ENCODE results near the gene KRT72.

Gene KRT72

DNA sequence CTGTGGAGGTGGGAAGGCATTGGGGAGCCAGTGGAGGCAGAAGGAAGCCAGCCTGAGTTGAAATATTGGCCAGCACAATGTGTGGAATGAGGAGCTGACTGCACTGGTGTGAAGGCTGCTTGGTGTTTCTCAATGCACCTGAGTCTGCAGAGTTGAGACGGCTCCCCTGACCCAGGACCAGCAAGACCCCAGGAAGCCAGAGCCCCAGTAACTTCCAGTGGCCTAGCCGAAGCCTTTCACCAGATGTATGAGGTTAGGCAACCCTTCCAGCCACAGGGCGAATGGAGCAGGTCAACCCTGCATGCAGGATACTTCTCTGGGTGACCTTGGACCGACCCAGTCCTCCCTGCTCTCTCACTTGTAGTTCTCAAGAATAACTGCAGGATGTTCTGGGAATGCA is 30.0 kb upstream of the KRT72 start:
- ChIA-PET POLR2A (no interaction called here), CTCF (no interaction called here)
- no peak for TF ChIP-seq CTCF (IDR thresholded peaks at IDR 0.05; ENCODE audit: control extremely low read depth, extremely low read depth, low read depth, missing control alignments)
- DNase-seq (ENCODE audit: extremely low spot score): no peak

DNA sequence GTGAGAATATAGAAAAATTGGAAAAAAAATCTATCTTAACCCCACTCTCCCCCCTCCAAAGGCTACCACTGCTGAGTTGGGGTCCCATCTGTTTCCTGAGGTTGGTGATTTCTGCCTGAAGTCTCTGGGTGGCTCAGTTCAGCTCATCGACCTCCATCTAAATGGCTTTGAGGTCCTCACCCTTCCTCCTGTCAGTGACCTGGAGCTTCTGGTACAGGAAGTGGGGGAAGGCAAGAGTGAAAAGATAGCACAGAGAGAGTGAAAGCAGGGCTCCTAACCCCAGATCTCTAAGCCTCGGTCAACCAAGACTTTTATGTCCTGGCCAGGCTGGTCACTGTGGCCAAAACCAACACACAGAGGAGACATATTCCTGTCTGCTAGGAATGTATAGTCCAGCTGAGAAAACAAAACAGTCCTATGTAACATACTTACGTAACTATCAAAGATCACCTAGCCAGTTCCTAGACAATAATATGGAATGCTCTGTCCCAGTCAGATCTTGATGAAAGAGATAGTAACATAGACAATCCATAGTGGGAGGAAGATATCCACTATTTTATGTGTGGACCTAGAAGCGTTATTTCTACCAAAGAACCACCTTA is 29.4 kb upstream of the KRT72 start:
- TF ChIP-seq CTCF (IDR thresholded peaks at IDR 0.05; ENCODE audit: control extremely low read depth, extremely low read depth, low read depth, missing control alignments): no peak
- ChIA-PET POLR2A (no interaction called here), CTCF (no interaction called here)
- DNase-seq (ENCODE audit: extremely low spot score): no peak

- ChIA-PET POLR2A (no interaction called here), CTCF (no interaction called here)
- no peak for TF ChIP-seq CTCF (IDR thresholded peaks at IDR 0.05; ENCODE audit: control extremely low read depth, extremely low read depth, low read depth, missing control alignments)
- DNase-seq (ENCODE audit: extremely low spot score): no peak
Observed at GRCh38 chr12:52630008-52630500, 28.8 kb upstream of the KRT72 start.

DNA sequence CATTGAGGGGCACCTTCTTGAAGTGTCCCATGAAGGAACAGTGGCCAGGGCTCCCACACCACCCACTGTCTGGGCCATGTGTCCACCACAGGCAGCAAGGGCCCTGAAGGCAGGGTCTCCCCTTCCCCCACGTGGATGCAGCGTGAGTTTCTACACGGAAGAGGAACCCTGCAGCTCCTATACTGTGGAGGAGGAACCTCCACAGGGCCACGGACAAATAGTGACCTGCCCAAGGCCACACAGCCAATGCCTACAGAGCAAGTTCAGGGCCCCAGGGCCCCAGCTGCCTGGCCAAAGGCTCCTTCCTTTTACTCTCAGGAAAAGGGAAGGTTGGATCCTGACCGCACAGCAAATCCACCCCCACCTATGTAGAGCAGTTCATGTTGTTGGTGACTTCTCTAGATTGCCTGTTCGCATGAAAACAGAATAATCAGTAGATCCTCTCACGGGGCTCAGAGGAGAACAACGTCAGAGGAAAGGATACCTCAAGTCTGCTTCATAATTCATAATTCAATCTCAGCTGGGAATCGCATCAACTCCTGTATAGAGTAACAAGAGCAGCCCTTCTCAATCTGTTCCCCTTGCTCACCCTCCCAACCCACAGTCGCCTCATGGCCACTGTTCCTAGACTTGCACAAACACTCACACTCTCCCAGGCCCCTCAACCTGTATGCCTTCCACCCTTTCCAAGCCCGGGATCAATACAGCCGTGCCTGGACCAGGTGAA is 28.2 kb upstream of the KRT72 start:
- ChIA-PET POLR2A (no interaction called here), CTCF (no interaction called here)
- TF ChIP-seq CTCF (IDR thresholded peaks at IDR 0.05; ENCODE audit: control extremely low read depth, extremely low read depth, low read depth, missing control alignments): no peak
- no peak for DNase-seq (ENCODE audit: extremely low spot score)

DNA sequence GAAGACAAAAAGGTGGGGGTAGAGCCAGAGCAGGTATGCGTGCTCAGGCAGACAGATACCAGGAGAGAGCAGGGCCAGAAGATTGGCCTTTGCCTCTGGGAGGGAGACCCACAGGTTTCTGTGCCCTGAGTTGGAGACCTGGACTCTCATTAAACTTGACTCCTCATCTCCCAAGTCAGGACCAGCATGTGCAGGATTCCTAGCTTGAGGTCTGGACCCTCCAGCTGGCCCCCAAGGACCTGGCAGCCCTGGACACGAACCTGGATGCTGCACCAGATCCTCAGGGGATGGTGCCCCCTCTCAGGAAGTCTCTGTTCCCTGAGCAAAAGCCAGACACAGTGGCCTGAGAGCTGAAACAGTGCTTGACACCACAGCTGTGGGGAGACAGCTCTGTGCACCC is 27.6 kb upstream of the KRT72 start:
- POLR2A ChIA-PET: no interaction called here
- CTCF ChIA-PET: no interaction called here
- DNase-seq (ENCODE audit: extremely low spot score): no peak
- TF ChIP-seq CTCF (IDR thresholded peaks at IDR 0.05; ENCODE audit: control extremely low read depth, extremely low read depth, low read depth, missing control alignments): no peak

GRCh38 chr12:52628111-52628507 is 26.8 kb upstream of the KRT72 start:
- no peak for DNase-seq (ENCODE audit: extremely low spot score)
- ChIA-PET POLR2A (no interaction called here), CTCF (no interaction called here)
- TF ChIP-seq CTCF (IDR thresholded peaks at IDR 0.05; ENCODE audit: control extremely low read depth, extremely low read depth, low read depth, missing control alignments): no peak

Data from GM10248 (cell line).